ENCODE data around the gene CFAP410.
"Not testable (repeated sequence)": the region's sequence is repeated elsewhere in the genome, so short reads cannot be mapped to it uniquely, and the experiment has no call there.

CFAP410 gene

DNA sequence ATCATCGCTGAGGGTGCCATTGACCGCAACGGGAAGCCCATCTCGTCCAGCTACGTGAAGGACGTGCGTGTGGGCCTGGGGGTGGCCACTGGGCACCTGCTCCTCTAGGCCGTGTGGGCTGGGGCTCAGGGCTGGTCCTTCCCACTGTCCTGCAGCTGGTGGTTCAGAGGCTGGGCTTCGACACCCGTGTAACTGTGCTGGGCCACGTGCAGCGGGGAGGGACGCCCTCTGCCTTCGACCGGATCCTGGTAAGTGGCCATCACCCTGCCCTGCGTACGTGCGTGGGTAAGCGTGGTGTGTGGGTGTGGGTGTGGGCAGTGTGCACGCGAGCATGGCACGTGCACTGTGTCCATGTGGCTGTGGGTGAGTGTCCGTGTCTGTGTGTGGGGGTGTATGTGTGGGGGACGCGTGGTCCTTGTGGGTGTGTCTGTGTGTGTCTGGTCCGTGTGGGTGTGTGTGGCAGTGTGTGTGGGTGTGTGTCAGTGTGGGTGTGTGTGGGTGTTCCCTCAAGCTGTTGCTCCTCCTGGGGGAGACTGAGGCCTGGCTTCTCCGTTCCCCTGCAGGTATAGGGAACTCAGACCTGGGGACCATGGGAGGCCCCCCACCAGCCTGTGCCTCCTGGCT is 22.8 kb downstream of the CFAP410 start:
- no peak for DNase-seq (ENCODE audit: low spot score)

DNA sequence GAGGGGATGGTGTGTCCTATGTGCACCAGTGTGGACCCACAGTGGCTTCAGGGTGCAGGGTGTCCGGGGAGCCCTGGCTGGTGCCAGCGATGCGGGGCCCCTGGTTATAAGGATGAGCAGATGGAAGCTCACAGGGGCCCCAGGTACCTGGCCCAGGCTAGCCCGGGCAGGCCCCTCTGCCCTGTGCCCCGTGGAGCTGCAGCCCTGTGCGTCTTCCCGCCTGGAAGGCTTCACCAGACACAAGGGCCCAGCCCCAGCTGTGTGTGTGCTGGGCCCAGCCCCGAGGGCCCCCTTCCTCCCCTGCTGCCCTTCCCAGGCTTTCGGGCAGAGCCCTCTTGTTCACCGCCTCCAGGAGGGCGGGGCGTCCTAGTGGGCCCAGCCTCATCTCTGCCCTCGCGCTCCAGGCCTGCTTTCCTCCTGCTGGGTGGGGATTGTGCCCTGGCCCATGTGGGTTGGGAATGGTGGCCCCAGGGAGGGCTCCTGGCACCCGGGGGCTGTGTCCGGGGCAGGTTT is 23.4 kb downstream of the CFAP410 start:
- no peak for DNase-seq (ENCODE audit: low spot score)

- DNase-seq (ENCODE audit: low spot score): no peak
These were observed 24.6 kb downstream of the CFAP410 start for GRCh38 chr21:44314561-44314960.

DNA sequence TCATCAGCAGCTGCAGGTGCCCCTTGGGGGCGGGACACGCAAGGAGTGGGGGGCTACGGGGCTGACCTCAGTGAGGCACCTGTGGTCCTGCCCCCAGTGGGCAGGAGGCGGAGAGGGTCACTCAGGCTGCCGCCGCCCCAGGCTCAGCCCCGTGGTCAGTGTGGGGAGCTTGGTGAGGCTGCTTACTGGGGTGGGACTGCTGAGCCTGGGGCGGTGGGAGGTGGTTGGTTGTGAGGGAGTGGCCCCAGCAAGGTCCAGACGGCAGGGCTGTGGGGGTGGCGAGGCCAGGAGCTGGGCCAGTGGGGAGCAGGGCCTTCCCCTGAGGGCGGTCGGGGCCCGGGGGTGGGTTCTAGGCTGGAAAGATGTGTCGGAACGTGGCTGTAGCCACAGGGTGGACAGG is 25.1 kb downstream of the CFAP410 start:
- DNase-seq (ENCODE audit: low spot score): no peak

DNA sequence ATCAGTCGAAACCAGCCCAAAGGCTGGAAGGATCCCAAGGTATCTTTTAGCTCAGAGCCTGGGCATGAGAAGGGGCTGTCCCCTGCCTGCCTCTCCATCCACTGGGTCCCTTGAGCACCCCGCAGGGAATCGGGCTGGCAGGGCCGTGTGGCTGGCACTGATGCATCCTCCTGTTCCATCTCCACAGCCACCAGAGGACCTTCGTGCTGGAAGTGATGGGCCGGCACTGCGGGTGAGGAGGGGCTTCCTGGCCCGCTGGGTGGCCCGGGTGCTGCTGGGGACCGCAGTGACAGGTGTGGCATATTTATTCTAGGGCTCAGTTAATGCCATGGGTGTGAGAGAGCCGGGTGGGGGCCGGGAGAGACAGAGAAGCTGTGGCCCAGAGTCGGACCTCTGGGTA is 25.7 kb downstream of the CFAP410 start:
- no peak for DNase-seq (ENCODE audit: low spot score)

GRCh38 chr21:44312716-44313115 is 26.5 kb downstream of the CFAP410 start:
- no peak for DNase-seq (ENCODE audit: low spot score)

GRCh38 chr21:44312089-44312488 is 27.1 kb downstream of the CFAP410 start:
- no peak for DNase-seq (ENCODE audit: low spot score)

- no peak for DNase-seq (ENCODE audit: low spot score)
These were observed 28.3 kb downstream of the CFAP410 start for GRCh38 chr21:44310628-44311507.

- no peak for DNase-seq (ENCODE audit: low spot score)
These were observed 32.1 kb downstream of the CFAP410 start for GRCh38 chr21:44306936-44307704.

DNA sequence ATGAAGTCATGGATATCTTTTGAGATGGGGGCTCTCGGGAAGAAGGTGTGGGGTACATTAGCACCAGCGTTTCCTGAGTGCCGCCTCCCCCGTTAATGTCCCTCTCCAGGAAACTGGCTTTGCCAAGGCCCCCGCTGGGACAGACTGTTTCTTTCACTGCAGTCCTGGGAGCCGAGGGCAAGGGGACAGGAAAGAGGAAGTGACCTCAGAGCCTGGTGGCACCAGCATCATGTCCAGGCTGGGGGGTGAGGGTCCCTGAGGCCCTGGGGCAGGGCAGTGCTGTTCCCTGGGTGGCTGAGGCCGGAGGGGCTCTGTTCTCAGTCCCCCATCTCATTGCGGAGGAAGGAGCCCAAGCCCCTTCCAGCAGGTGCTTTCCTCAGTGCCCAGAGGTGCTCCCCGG is 33.5 kb downstream of the CFAP410 start:
- DNase-seq (ENCODE audit: low spot score): no peak

GRCh38 chr21:44304877-44305293 is 34.3 kb downstream of the CFAP410 start:
- peak; percentile 81 for DNase-seq (ENCODE audit: low spot score)

GRCh38 chr21:44304011-44304616 is 35.1 kb downstream of the CFAP410 start:
- peak; percentile 40 for DNase-seq (ENCODE audit: low spot score)

GRCh38 chr21:44303490-44303981 is 35.7 kb downstream of the CFAP410 start:
- no peak for DNase-seq (ENCODE audit: low spot score)

DNA sequence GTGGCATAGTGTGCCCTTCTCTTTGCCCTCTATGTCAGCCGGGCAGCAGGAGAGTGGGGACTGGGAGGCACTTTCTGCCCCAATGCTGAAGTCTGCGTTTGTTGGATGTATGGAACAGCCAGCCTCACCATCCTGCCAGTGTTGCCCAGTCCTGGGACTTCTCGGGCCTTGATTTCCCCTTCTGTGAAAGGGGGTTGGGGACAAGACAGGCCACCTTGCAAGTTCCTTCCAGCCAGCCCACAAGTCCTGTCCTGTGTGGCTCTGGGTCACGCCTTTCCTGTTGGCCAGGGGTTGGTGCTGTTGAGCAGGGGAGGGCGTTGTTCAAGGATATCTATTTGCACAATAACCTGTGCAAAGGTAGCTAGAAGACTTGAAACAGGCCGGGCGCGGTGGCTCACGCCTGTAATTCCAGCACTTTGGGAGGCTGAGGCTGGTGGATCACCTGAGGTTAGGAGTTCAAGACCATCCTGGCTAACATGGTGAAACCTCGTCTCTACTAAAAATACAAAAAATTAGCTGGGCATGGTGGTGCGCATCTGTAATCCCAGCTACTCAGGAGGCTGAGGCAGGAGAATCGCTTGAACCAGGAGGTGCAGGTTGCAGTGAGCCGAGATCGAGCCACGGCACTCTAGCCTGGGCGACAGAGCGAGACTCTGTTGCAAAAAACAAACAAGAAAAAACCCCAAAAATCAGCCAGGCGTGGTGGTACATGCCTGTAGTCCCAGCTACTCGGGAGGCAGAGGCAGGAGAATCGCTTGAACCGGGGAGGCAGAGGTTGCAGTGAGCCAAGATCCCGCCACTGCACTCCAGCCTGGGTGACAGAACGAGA is 36.4 kb downstream of the CFAP410 start:
- DNase-seq (ENCODE audit: low spot score): not testable (repeated sequence)

GRCh38 chr21:44301961-44302406 is 37.2 kb downstream of the CFAP410 start:
- no peak for DNase-seq (ENCODE audit: low spot score)

DNA sequence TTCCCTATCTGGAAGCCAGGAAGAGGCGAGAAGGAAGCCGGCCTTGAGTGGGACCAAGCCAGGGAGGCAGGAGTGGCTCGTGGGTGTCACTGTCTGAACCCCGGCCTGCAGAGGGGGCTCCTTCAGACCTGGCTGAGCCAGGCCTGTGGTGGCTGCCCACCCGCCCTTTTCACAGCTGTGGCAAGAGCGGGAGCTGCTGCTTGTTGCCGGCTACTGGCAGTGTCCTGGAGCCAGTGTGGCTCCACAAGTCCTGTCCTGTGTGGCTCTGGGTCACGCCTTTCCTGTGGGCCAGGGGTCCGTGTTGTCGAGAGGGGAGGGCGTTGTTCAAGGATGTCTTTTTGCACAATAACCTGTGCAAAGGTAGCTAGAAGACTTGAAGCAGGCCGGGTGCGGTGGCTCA is 38.0 kb downstream of the CFAP410 start:
- DNase-seq (ENCODE audit: low spot score): no peak

GRCh38 chr21:44300262-44300959 is 38.8 kb downstream of the CFAP410 start:
- no peak for DNase-seq (ENCODE audit: low spot score)

DNA sequence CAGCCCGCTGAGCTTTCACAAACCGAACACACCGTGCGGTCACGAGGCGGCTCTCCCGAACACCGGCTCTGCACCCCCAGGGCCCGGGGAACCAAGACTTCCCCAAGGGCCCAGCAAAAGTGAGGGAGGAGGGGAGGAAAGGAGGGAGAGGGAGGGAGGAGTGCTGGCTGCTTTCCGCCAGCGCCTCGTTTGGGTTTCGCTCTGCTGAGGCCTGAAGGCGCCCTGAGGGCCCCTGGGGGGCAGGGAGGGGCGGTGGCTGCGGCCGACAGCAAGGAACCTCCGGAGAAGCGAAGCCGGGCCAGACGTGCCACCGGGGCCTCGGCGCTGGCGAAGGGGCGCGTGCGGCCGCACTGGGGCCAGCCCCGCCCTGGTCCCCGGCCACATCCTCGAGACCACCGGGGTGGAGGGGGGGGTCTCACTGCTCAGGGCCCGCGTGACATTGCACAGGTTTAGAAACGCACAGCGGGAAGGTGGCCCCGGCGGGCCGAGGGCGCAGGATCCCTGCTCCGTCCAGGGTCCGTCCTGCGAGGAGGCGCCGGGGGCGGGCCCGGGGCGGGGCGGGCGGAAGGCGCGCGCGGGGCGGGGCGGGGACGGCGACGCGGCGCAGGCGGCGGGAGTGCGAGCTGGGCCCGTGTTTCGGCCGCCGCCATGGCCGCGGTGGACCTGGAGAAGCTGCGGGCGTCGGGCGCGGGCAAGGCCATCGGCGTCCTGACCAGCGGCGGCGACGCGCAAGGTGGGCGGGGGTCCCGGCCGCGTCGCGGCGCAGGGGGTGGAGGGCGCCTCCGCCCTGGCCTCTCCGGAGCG is 39.5 kb downstream of the CFAP410 start, which contains the start of gene PFKL:
Gene PFKL (plus strand): TSS at position 596 of the 804 bp plus-strand sequence. CDS start 53 bp downstream, at position 649.
- peak; percentile 55 for DNase-seq (ENCODE audit: low spot score)

DNA sequence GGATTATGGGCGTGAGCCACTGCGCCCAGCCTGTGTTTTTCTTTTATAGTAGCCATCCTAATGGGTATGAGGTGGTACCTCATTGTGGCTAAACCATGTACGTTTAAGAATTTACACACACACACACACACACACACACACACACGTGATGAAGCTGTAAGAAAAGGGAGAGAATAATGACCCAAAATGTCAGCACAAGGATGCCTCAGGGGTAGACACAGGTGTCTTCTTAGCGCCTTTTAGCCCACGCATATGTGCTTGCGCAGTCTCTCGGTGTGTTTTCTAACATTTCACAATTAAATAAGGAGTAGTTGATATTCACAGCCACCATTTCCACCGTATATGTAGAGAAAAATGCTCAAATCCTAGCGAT is 40.1 kb downstream of the CFAP410 start:
- DNase-seq (ENCODE audit: low spot score): no peak

Data from Ammon's horn (tissue), 1 donor.